GM21526 (cell line): ENCODE results near the gene SAMD4B.

Experiments used
- ATAC-seq: cut with Tn5 transposase; IDR thresholded peaks from one replicate; pipeline ENCODE4 v1.9.1; 2021; ENCODE audit warnings: moderate library complexity; ENCODE audit not compliant: unreplicated experiment, low FRiP score

Gene SAMD4B

DNA sequence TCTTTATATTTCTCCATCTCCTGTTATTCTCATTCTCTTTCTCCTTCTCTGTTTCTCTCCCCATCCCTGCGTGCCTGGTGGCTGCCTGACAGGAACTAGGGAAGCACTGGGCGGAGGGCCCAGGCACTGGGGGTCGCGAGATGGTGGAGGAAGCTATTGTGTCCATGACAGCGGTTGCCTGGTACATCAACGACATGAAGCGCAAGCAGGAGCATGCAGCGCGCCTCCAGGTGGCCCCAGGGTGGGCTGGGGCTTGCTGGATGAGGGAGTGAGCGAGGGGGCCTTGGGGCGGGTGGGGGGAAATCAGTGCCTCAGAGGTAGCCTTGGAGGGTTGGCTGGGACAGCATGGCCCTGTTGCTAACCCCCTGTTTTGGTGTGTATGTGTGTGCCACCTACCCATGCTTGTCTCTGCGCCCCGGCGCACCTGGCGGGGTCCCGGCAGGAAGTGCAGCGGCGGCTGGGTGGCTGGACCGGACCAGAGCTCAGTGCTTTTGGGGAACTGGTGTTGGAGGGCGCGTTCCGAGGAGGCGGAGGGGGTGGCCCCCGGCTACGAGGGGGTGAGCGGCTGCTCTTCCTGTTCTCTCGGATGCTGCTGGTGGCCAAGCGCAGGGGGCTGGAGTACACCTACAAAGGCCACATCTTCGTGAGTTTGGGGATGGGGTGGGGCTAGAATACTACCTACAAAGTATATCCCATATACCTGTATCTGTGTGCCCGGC lies 75.4 kb downstream of the SAMD4B start:
- ATAC-seq, result no peak

DNA sequence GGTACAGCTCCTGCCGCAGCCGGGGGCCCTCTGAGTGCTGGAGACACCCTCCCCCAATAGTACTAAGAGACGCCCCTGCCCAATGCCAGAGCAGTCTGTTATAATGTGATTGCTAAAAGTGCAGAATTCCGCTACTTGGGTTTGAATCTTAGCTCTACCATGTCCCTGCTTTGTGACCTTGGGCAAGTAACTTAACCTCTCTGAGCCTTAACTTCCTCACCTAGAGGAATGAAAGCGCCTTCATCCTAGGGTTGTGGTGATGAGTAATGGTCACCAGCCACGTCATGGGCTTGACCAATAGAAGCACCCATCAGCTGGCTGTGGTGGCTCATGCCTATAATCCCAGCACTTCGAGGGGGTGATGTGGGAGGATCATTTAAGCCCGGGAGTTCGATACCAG lies 76.8 kb downstream of the SAMD4B start:
- ATAC-seq, result no peak

DNA sequence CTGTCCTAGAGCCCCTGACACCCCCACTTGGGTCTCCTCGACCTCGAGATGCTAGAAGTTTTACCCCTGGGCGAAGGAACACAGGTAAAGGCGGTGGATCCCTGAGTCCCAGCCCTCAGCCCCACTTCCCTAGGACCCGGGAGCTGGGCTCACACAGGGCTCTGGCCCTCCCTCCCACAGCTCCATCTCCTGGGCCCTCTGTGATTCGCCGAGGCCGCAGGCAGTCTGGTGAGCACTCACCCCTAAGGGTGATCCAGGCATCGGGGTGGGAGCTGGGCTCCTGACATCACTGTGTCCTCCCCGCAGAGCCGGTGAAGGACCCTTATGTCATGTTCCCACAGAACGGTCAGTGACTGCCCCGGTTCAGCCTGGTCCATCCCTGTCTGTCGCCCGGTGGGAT lies 78.5 kb downstream of the SAMD4B start:
- no peak for ATAC-seq

DNA sequence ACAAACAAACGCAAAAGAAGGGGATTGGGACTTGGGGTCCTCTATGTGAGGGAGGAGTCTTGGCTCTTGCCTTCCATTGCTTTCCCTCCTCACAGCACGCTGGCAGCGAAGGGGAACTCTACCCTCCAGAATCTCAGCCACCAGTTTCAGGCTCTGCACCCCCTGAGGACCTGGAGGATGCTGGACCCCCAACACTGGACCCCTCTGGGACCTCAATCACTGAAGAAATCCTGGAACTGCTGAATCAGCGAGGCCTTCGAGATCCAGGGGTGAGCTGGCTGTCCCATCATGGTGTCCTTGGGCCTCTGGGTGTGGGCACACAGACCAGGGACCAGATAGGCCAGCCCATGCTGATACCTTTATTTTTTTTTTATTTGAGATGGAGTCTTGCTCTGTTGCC lies 79.8 kb downstream of the SAMD4B start:
- no peak for ATAC-seq

DNA sequence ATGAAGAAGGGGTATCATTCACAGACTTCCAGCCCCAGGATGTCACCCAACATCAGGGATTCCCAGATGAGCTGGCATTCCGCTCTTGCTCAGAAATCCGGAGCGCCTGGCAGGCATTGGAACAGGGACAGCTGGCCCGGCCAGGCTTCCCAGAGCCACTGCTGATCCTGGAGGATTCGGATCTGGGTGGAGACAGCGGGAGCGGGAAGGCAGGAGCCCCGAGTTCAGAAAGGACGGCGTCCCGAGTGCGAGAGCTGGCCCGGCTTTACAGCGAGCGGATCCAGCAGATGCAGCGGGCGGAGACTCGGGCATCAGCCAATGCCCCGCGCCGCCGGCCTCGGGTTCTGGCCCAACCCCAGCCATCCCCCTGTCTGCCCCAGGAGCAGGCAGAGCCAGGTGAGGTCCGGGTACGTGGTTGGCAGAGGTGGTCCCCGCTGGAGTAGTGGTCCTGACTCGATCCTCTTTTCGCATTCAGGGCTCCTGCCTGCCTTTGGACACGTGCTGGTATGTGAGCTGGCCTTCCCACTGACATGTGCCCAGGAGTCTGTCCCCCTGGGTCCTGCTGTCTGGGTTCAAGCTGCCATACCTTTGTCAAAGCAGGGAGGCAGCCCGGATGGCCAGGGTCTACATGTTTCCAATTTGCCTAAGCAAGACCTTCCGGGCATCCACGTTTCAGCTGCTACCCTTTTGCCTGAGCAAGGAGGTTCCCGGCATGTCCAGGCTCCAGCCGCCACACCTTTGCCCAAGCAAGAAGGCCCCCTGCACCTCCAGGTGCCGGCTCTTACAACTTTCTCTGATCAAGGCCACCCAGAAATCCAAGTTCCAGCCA lies 81.3 kb downstream of the SAMD4B start:
- ATAC-seq, result no peak

DNA sequence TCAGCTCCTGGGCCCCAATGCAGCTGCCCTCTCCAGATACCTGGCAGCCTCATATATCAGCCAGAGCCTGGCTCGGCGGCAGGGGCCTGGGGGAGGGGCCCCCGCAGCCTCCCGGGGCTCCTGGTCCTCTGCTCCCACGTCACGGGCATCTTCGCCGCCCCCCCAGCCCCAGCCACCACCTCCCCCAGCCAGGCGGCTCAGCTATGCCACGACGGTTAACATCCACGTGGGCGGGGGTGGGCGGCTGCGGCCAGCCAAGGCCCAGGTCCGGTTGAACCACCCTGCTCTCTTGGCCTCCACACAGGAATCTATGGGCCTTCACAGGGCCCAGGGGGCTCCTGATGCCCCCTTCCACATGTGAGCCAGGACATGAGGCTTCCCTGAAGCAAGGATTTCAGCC lies 82.7 kb downstream of the SAMD4B start:
- no peak for ATAC-seq

DNA sequence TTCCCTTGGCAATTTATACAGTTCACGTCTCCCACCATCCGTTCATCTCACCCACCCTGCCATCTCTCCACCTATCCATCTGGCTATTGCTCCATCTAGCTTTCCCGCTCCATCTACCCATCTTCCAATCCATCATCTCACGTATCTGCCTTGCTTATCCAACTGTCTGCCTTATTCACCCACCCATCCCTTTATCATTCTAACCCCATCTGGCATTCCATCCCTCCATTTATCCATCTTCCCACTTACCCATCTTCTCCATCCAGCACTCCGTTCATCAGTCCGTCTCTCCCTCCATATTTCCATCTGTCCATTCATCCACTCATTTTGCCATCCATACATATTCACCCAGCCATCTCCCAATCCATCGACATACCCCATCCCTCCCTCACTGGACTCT lies 83.5 kb downstream of the SAMD4B start:
- no peak for ATAC-seq

DNA sequence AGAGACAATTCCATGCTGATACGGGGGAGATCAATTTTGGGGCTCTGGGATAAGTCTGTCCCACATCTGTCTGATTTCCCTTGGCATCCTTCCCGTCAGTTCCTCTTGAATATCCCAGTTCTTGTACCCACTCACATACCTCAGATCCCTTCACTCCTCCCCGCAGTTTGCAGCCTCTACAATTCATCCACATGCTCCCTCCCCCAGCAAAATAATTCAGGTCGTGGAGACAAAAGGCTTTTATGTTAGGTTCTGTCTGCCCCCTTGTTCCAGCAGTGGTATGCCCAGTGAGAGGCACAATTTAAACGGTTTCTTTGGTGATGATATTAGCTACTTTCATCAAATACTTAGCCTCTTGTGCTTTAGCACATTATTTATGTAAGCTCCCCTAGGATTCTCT lies 83.9 kb downstream of the SAMD4B start:
- ATAC-seq, result no peak

DNA sequence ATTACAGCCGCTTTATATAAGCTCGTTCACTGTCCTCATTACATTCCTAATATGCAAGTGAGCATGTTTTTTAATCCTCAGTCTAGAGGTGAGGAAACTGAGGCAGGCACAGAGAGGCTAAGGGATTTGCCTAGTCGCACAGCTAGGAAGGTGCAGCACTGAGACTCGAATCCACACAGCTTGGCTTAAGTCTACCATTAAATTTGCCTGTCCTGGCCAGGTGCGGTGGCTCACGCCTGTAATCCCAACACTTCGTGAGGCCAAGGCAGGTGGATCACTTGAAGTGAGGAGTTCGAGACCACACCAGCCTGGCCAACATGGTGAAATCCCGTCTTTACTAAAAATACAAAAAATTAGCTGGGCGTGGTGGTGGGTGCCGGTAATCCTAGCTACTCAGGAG lies 85.5 kb downstream of the SAMD4B start:
- no peak for ATAC-seq

DNA sequence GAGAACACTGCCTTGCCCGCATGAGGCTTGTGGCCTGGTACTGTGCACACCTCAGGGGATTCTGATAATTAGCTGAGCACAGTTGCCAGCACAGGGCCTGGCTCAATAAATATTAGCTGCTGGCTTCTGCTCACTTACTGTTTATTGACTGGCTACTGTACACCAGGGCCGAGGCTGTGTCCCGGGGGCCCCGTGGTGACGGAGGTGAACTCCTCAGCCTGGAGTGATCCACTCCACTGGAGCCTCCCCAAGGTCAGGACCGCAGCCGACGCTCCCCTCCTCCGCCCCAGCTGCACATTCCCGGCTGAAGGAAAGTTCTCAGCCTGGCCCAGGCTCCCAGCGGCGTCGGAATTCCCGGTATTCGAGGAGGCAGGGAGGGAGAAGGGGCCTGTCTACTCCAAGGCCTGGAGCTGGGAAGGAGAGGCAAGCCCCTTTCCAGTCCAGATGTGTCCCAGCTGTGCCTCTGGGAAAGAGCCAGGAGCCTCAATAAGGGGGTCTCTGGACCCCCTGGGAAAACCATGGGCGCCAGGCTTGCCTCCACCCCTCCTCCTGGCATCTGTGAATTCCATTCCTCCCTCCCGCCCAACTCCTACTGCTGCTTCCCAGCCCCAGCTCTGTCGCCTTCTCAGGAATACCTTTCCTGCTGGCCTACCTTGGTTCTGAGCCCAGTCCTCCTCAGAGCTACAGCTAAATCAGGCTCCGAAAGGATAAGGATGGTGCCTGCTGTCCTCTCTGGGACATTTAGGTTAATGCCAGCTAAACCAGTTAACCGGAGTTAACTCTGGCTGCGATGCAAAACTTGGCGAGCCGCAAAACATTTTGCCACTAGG lies 86.3 kb downstream of the SAMD4B start:
- ATAC-seq, result no peak

DNA sequence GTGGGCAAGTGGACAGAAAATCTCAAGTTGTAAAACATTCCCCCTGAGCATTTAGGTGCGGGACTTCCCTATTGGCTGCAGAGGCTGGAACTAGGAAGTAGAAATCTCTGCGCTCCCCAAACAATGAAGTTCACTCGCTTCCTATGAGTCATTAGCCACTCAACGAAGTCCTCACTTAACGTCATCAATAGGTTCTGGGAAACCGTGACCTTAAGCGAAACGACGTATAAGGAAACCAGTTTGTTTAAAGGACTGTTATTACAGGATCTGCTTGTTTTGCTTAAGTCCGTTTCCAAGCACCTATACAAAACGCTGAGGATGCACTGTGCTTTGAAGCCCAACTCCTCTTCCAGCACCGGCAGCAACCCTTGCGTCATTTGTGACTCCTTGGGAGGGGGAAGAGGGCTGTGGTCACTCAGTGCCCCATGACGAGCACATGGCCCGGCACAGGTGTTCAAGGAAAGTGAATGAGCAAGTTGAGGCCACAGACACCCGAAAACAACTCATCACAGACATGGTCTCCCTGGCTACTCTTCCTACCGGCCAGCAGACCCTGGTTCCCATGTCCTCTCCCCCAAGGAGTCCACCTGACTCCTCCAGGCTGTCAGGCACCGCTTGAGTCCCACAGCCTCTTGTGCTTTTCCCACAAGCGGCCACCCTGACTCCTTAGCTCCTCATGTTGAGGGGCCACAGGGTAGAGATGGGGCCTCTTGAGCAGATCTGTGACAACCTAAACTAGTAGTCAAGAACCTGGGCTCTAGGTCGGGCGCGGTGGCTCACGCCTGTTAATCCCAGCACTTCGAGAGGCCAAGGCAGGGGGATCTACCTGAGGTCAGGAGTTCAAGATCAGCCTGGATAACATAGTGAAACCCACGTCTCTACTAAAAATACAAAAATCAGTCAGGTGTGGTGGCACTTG lies 88.7 kb downstream of the SAMD4B start:
- no peak for ATAC-seq

DNA sequence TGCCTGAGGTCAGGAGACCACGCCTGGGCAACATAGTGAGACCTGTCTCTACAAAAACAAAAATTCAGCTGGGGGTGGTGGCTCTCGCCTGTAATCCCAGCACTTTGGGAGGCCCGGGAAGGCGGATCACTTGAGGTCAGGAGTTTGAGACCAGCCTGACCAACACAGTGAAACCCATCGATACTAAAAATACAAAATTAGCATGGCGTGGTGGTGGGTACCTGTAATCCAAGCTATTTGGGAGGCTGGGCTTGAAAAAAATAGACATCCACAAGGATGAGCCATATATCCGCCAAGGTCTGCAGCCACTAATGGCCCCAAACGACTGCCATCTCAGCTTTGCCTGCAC lies 90.4 kb downstream of the SAMD4B start:
- ATAC-seq, result no peak

DNA sequence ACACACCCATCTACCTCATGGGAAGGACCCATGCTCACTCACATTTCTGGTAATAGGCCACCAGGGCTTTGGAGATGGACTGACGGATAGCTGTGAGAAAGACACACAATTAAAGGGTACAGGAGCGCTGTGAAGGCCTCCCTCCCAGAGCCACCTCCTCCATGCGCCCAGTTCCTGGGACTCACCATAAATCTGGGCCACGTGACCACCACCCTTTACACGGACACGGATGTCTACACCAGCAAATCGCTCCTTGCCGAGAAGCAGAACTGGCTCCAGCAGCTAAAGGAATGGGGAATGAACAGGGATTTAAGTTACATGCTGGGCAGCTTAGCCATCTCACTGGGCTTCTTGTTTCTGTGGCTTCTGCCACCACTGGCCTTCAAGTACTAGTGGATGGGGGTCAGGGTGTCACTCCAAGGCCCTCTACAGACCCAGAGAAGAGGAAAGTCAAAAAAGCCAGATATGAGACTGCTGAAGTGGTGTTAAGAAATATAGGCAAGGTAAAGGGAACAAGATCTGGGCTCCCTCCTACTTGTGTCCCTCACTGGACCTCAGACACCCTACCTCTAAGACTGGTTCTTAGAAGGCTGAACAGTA lies 91.4 kb downstream of the SAMD4B start:
- no peak for ATAC-seq

DNA sequence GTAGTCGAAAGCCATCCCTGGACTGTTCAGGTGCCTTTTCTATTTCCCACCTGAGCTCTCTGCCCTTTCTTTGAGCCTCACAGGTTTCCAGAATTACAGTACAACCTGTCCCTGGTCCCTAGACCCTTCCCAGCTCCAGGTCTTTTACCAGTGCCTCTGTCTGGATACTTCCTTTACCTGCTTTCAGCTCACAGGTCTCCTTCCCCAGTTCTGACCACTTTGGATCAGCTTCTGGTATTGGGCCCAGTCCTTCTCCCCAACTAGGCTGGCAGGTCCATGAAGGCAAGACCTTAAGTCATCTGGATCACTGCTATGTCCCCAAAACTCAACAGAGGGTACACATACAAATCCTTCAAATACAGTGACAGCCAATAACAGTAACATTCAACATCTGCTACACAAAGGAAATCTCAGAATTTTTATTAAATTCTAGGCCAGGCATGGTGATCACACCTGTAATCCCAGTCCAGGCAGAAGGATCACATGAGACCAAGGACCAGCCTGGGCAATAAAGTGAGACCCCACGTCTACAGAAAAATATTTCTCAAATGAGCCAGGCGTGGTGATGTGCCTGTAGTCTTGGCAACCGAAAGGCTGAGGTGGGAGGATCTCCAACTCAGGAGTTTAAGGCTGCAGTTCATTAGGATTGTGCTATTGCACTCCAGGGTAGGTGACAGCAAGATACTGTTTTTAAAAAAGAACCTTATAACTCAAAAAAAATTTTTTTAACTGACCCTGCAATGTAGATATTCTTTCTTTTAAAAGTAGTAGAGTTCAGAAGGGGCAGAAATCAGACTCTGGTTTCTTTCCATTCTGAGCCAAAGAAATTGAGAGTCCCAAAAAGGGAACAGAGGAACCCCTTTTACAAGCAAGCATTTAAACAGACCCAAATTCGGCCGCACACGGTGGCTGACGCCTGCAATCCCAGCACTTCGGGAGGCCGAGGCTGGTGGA lies 92.2 kb downstream of the SAMD4B start:
- no peak for ATAC-seq
